ENCODE measurements around the gene RTEL1.

DNA sequence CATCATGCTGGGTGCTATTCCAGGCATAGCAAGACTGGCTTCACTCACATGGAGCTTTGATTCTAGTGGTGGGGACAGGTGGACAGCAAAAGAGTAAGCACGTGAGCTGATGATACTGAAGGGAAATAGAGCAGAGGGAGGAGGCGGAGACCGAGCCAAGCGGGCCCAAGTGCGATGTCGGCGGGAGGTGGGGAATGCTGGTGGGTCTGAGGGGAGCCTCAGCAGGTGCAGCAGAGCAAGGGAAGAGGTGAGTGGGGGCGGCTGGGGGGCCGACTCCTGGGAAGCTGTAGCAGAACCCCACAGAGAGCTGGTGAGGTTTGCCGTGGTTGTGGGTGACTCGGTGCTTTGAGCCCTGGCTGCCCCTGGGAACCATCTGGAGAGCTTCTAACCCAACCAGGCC is 10.2 kb downstream of the RTEL1 start:
- no peak for TF ChIP-seq ZFP30 (CRISPR knock-in tag; IDR thresholded peaks at IDR 0.05)
- TF ChIP-seq, protein P1, sequence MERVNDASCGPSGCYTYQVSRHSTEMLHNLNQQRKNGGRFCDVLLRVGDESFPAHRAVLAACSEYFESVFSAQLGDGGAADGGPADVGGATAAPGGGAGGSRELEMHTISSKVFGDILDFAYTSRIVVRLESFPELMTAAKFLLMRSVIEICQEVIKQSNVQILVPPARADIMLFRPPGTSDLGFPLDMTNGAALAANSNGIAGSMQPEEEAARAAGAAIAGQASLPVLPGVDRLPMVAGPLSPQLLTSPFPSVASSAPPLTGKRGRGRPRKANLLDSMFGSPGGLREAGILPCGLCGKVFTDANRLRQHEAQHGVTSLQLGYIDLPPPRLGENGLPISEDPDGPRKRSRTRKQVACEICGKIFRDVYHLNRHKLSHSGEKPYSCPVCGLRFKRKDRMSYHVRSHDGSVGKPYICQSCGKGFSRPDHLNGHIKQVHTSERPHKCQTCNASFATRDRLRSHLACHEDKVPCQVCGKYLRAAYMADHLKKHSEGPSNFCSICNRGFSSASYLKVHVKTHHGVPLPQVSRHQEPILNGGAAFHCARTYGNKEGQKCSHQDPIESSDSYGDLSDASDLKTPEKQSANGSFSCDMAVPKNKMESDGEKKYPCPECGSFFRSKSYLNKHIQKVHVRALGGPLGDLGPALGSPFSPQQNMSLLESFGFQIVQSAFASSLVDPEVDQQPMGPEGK (CRISPR knock-in tag; IDR thresholded peaks at IDR 0.05; ENCODE audit: borderline replicate concordance) = no peak
- no peak for TF ChIP-seq GLIS3 (CRISPR knock-in tag; IDR thresholded peaks at IDR 0.05)
- TF ChIP-seq SNAI2 (CRISPR knock-in tag; IDR thresholded peaks at IDR 0.05) = no peak
- no peak for TF ChIP-seq ZC3H10 (CRISPR knock-in tag; IDR thresholded peaks at IDR 0.05)
- no peak for TF ChIP-seq OSR1 (CRISPR knock-in tag; IDR thresholded peaks at IDR 0.05)
- TF ChIP-seq TCF4 (CRISPR knock-in tag; IDR thresholded peaks at IDR 0.05; ENCODE audit: borderline replicate concordance) = no peak
- TF ChIP-seq PPARA (CRISPR knock-in tag; IDR thresholded peaks at IDR 0.05; ENCODE audit: borderline replicate concordance) = no peak
- no peak for TF ChIP-seq RARB (CRISPR knock-in tag; IDR thresholded peaks at IDR 0.05)
- TF ChIP-seq, protein P2, sequence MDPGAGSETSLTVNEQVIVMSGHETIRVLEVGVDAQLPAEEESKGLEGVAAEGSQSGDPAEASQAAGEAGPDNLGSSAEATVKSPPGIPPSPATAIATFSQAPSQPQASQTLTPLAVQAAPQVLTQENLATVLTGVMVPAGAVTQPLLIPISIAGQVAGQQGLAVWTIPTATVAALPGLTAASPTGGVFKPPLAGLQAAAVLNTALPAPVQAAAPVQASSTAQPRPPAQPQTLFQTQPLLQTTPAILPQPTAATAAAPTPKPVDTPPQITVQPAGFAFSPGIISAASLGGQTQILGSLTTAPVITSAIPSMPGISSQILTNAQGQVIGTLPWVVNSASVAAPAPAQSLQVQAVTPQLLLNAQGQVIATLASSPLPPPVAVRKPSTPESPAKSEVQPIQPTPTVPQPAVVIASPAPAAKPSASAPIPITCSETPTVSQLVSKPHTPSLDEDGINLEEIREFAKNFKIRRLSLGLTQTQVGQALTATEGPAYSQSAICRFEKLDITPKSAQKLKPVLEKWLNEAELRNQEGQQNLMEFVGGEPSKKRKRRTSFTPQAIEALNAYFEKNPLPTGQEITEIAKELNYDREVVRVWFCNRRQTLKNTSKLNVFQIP (CRISPR knock-in tag; IDR thresholded peaks at IDR 0.05; ENCODE audit: borderline replicate concordance, low read depth) = no peak
- TF ChIP-seq ZFP3 (CRISPR knock-in tag; IDR thresholded peaks at IDR 0.05) = no peak
- TF ChIP-seq CSRNP3 (CRISPR knock-in tag; IDR thresholded peaks at IDR 0.05) = no peak
- TF ChIP-seq CREB5 (CRISPR knock-in tag; IDR thresholded peaks at IDR 0.05; ENCODE audit: low read depth) = no peak
- no peak for TF ChIP-seq CSDC2 (CRISPR knock-in tag; IDR thresholded peaks at IDR 0.05)

Data from SK-N-SH treated with all-trans-retinoic acid at 6 μM for 48 hours (cell line).